Duodenal mucosa (tissue), 2 donors: ENCODE results near the gene JAKMIP2.
A peak's percentile ranks its signal among the peaks of the same experiment; 100 is the strongest.
"Not testable (repeated sequence)": the region's sequence is repeated elsewhere in the genome, so short reads cannot be mapped to it uniquely, and the experiment has no call there.

Experiments used
- H3K27ac ChIP-seq: one replicate; pipeline ENCODE4 v1.7.0; 2013; ENCODE audit warnings: low read depth, low read length
- H3K27me3 ChIP-seq, 2 donors: one replicate each; pipeline ENCODE4 v1.7.0; 2013; ENCODE audit warnings: low read length in 2 of 2, control low read depth in 1 of 2; ENCODE audit not compliant: insufficient read depth in 2 of 2, control insufficient read depth in 1 of 2
- H3K36me3 ChIP-seq, 2 donors: one replicate each; pipeline ENCODE4 v1.7.0; 2013; ENCODE audit warnings: low read length in 2 of 2, control low read depth in 1 of 2; ENCODE audit not compliant: insufficient read depth in 2 of 2, control insufficient read depth in 1 of 2
- H3K4me1 ChIP-seq, 2 donors: one replicate each; pipeline ENCODE4 v1.7.0; 2013; ENCODE audit warnings: low read length in 2 of 2, control low read depth in 1 of 2; ENCODE audit not compliant: insufficient read depth in 2 of 2, control insufficient read depth in 1 of 2
- H3K4me3 ChIP-seq, 2 donors: one replicate each; pipeline ENCODE4 v1.7.0; 2013; ENCODE audit warnings: low read length in 2 of 2, low read depth in 1 of 2
- H3K9ac ChIP-seq, 2 donors: one replicate each; pipeline ENCODE4 v1.7.0; 2013; ENCODE audit warnings: low read length in 2 of 2, low read depth in 1 of 2
- H3K9me3 ChIP-seq, 2 donors: one replicate each; pipeline ENCODE4 v1.7.0; 2013; ENCODE audit warnings: low read length in 2 of 2, control low read depth in 1 of 2; ENCODE audit not compliant: control insufficient read depth in 1 of 2

JAKMIP2 gene

DNA sequence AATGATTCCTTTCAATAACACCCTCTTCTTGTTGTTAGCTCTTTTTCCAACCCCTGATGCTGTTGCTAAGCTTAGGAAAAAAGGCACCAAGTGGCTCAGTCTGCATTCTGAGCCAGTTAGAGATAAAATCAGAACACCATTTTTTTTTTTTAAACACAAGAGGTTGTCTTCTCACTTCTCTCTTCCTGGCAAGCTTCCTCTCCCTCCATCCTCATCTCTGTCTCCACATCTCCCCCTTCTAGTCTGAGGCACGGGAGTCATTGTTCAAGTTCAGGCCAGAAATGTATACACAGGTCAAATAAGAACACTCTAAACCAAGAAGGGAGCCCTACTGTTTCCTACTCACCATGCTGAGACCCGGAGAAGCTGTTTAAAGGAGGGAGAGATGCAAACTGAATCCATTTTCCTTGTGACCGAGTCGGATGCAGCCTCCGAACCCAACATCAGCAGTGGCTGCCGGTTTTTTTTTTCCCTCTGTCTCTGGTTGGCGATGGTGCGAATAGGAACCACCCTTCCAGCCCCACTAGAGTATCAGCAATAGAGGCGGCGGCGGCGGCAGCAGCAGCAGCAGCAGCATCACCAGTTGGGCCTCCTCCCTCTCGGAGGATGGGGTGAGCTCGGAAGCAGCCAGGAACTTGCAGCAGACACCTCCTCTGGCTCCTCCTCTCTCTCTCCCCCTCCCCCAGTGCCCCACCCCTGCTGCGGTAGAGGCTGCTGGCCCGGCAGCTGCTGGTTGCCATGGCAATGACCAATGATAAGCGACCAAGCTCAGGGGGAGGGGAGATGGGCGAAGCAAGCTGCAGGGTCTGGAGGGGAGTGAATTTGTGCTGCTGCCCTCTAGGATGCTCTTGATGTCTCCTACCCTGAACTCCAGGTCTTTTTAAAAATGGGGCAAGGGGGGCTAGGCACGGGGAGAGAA is at the start of gene JAKMIP2:
Gene JAKMIP2, minus strand, starts transcription at position 619 of the 919 bp plus-strand sequence. CDS start 110,922 bp downstream, outside the sequence.
- Histone ChIP-seq H3K4me1 (no peaks in the 10 kb centered on the region), H3K27me3 (no peaks in the 10 kb centered on the region), H3K9me3 (no peaks in the 10 kb centered on the region), H3K4me3 (peak within 1 kb of the TSS; percentile 53 to 56), H3K9ac (peak within 1 kb of the TSS in 1 of 2 donors; percentile 12), H3K27ac (no peak within 1 kb of the TSS), H3K36me3 (no peaks in the 10 kb centered on the region)

DNA sequence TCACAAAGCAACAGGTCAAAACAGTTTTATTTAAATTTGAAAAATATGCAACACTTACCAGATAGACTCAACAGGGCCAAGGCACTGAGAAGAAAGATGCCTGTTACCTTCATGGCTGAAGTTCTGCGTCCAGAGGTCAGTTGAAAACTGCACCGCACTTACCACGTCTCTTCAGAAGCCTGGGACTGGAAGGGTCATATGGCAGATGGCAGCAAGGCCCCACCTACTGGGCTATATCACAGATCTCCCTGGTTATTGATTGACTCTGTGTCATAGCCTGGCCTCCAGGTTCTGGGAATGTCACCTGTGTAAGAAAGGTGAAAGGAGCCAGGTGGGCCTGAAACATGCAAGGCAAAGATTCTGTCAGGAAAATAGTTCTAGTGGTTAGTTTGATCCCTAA is 48.9 kb upstream of the JAKMIP2 start, which contains the start of gene SPINK1:
Gene SPINK1, minus strand, starts transcription at position 207 of the 400 bp plus-strand sequence. Its CDS starts 94 bp downstream, at position 113.
- Histone ChIP-seq H3K9ac (peak within 1 kb of the TSS; percentile 16 to 52), H3K27me3 (no peaks in the 10 kb centered on the region), H3K4me1 (peaks cover 17 to 33% of the 10 kb centered on the region in 2 donors), H3K27ac (no peak within 1 kb of the TSS), H3K36me3 (no peaks in the 10 kb centered on the region), H3K4me3 (peak within 1 kb of the TSS; percentile 65 to 69), H3K9me3 (no peaks in the 10 kb centered on the region)

DNA sequence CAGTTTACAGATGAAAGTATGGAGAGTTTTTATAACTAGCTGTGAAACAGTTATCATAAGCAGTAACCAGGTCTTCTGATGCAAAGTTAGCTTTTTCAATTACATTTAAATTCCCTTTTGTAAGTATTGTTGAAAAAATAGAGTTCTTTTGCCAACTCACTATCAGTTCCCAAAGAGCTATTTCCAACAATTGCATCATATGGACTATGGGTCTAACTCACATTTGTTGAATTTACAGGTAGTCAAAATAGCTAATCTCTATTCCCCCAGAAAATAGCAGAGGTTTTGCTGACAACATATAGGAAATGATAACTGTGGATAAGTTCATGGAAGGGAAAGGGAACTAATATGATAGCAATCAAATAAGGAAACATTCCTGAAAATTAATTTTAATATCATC is 47.5 kb upstream of the JAKMIP2 start:
- peaks cover 14 to 26% of the 10 kb centered on the region in 2 donors for H3K4me1 ChIP-seq

DNA sequence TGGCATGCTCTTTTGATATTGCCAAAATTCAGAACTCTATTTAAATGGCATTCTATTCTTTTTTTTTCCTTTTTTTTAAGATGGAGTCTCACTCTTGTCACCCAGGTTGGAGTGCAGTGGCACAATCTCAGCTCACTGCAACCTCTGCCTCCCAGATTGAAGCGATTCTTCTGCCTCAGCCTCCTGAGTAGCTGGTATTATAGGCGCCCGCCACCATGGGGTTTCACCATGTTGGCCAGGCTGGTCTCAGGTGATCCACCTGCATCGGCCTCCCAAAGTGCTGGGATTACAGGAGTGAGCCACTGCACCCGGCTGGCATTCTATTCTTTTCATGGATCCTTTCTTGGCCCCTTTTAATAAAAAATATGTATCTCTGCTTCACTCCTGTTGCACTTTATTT is 44.5 kb upstream of the JAKMIP2 start:
- not testable (repeated sequence) for H3K9ac ChIP-seq, H3K36me3 ChIP-seq, H3K9me3 ChIP-seq, H3K27me3 ChIP-seq, H3K27ac ChIP-seq
- Histone ChIP-seq H3K4me3 (peak overlapping the region; percentile 10 to 19), H3K4me1 (peaks cover 7 to 28% of the 10 kb centered on the region in 2 donors)

More for the DNA sequence above, 47.5 kb upstream of the JAKMIP2 start:
- peak overlapping the region; percentile 5 to 52 for H3K9ac ChIP-seq
- no peaks in the 10 kb centered on the region for H3K27me3 ChIP-seq
- H3K9me3 ChIP-seq, result no peaks in the 10 kb centered on the region
- no peaks in the 10 kb centered on the region for H3K36me3 ChIP-seq
- no peak overlapping the region for H3K27ac ChIP-seq
- peak overlapping the region; percentile 65 to 69 for H3K4me3 ChIP-seq

- Histone ChIP-seq H3K4me3 (peak overlapping the region in 1 of 2 donors; percentile 10), H3K4me1 (peaks cover under 1 to 28% of the 10 kb centered on the region in 2 donors), H3K36me3 (no peaks in the 10 kb centered on the region), H3K27me3 (no peaks in the 10 kb centered on the region), H3K9me3 (no peaks in the 10 kb centered on the region), H3K27ac (no peak overlapping the region), H3K9ac (no peak overlapping the region)
Measured at GRCh38 chr5:147826361-147826760, 43.8 kb upstream of the JAKMIP2 start.

- Histone ChIP-seq H3K36me3 (no peaks in the 10 kb centered on the region), H3K27me3 (no peaks in the 10 kb centered on the region), H3K9me3 (no peaks in the 10 kb centered on the region), H3K27ac (no peak overlapping the region), H3K4me3 (no peak overlapping the region), H3K4me1 (peaks cover 0 to 28% of the 10 kb centered on the region in 2 donors), H3K9ac (no peak overlapping the region)
Measured at GRCh38 chr5:147822686-147823491, 40.4 kb upstream of the JAKMIP2 start.

- not testable (repeated sequence) for H3K27ac ChIP-seq, H3K9me3 ChIP-seq, H3K9ac ChIP-seq, H3K4me3 ChIP-seq, H3K36me3 ChIP-seq, H3K27me3 ChIP-seq
- peaks cover 0 to 28% of the 10 kb centered on the region in 2 donors for H3K4me1 ChIP-seq
Measured at GRCh38 chr5:147822222-147822621, 39.7 kb upstream of the JAKMIP2 start.

DNA sequence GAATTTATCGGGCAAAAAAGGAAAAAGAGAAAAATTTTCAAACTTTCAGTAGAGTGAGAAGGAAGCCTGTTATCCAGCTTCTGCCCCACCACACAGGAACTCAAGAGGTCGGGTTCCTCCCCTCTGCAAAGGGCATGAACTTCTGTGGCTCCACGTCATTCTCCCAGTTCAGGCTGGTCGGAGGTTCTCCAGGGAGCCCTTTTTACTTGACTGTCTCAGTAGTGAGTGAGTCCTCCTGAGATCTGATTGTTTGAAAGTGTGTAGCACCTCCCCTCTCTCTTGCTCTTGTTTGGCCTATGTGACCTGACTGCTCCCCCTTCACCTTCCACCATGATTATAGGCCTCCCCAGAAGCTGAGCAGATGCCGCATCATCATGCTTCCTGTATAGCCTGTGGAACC is 39.2 kb upstream of the JAKMIP2 start:
- H3K4me1 ChIP-seq, result peaks cover 0 to 27% of the 10 kb centered on the region in 2 donors
- no peaks in the 10 kb centered on the region for H3K9me3 ChIP-seq
- no peaks in the 10 kb centered on the region for H3K27me3 ChIP-seq
- H3K27ac ChIP-seq, result no peak overlapping the region
- H3K9ac ChIP-seq, result no peak overlapping the region
- H3K36me3 ChIP-seq, result no peaks in the 10 kb centered on the region
- no peak overlapping the region for H3K4me3 ChIP-seq

DNA sequence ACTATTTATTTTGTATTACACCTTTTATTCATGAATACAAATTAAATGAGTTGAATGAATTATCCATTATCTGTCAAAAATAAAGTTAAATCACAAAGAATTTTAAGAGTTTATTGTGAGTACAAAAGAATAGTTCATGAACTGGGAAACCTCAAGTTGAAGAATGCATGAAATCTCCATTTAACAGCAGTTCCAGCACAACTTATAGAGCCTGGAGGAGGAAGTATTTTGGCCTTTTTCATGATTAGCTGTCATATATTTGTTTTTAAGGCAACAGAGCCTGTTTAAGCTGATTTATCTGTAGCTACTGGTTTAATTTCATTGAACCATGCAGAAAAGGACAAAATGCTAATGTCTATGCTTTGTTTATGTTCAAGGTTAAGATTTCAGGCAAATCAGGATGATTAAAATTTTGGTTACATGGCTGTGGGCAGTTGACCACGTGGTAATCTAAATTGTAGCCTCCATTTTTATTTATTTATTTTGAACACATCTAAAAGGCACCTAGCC is 36.8 kb upstream of the JAKMIP2 start:
- Histone ChIP-seq H3K4me1 (peaks cover 0 to 13% of the 10 kb centered on the region in 2 donors), H3K27ac (no peak overlapping the region), H3K9me3 (no peaks in the 10 kb centered on the region), H3K9ac (no peak overlapping the region), H3K27me3 (no peaks in the 10 kb centered on the region), H3K4me3 (no peak overlapping the region), H3K36me3 (no peaks in the 10 kb centered on the region)
